H1 (cell line): ENCODE results near the gene AFF1. TPM values are rescaled to one million over a fixed set of nuclear protein-coding genes. Genes with fewer than 3 reads are reported as not detected.

Experiments
- ATF2 ChIP-seq: IDR thresholded peaks from 2 replicates; pipeline ENCODE4 v1.6.1; 2012; ENCODE audit warnings: low read length, inconsistent platforms
- ATF3 ChIP-seq: IDR thresholded peaks from 2 replicates; pipeline ENCODE4 v1.6.1; 2011; ENCODE audit warnings: low read depth, mild to moderate bottlenecking, low read length; ENCODE audit not compliant: insufficient read depth
- CHD7 ChIP-seq: fragments of 300-600 bp; sonication (generic); IDR thresholded peaks from 2 replicates; pipeline ENCODE4 v1.7.1; 2012; ENCODE audit warnings: low read length, moderate library complexity, mild to moderate bottlenecking, inconsistent platforms; ENCODE audit not compliant: insufficient replicate concordance
- GTF2F1 ChIP-seq: IDR thresholded peaks from 2 replicates; pipeline ENCODE4 v1.6.1; 2012; ENCODE audit warnings: low read depth, low read length, improper control_type of control experiment, borderline replicate concordance
- KDM1A ChIP-seq: fragments of 200-600, 300-600 bp; sonication (generic); IDR thresholded peaks from 2 replicates; pipeline ENCODE4 v1.7.1; 2016; ENCODE audit warnings: mild to moderate bottlenecking, low read length, borderline replicate concordance
- KDM5A ChIP-seq: fragments of 200-600 bp; IDR thresholded peaks from 2 replicates; pipeline ENCODE4 v1.7.1; 2012; ENCODE audit warnings: mild to moderate bottlenecking, low read length, inconsistent platforms, mixed read lengths
- MAFK ChIP-seq: IDR thresholded peaks from 2 replicates; pipeline ENCODE4 v1.6.1; 2012; ENCODE audit warnings: low read depth, mild to moderate bottlenecking, improper control_type of control experiment, low read length
- PHF8 ChIP-seq: fragments of 200-600 bp; sonication (generic); conservative IDR thresholded peaks from 2 replicates; pipeline ENCODE4 v1.7.1; 2012; ENCODE audit warnings: low read depth, mild to moderate bottlenecking, inconsistent platforms, low read length, moderate library complexity
- RFX5 ChIP-seq: IDR thresholded peaks from 2 replicates; pipeline ENCODE4 v1.6.1; 2011; ENCODE audit warnings: low read depth, low read length, improper control_type of control experiment, borderline replicate concordance
- TAF1 ChIP-seq: IDR thresholded peaks from 2 replicates; pipeline ENCODE4 v1.6.1; 2011; ENCODE audit warnings: mild to moderate bottlenecking, low read depth, low read length
- polyA plus RNA-seq, 7 experiments: library from polyadenylated mRNA; depleted of rRNA in 3 of 7; stranded (reverse) in 5 of 7; unstranded in 2 of 7; fragments of >200 nt in 5 of 7; fragments of 200-250 nt in 2 of 7; gene quantifications; 1 replicate in 5 of 7; 2 replicates in 1 of 7; 4 replicates in 1 of 7; pipeline versions ENCODE4 v1.2.1 to v1.2.3, GENCODE V29; 2011 to 2013; ENCODE audit warnings: missing spikeins in 2 of 7, mixed read lengths in 2 of 7
- total RNA-seq: library from RNA; stranded (reverse); fragmentation: NEBNext Ultra II Directional; extraction: Animal tissue kit (Norgen Biotek cat#: 25700); gene quantifications from 2 replicates; pipeline ENCODE4 v1.2.1, GENCODE V29; 2021

AFF1 gene
- total and polyA plus RNA-seq, 2 of the 8 experiments (the other 6 are each of a cell fraction or from before 2014, with no cell fraction given): 14.8 to 85.5 TPM

- TF ChIP-seq CHD7: no peak
- TF ChIP-seq KDM1A: no peak
- TF ChIP-seq MAFK: no peak
- no peak for TF ChIP-seq GTF2F1
- TF ChIP-seq KDM5A: no peak
- TF ChIP-seq PHF8: no peak
- no peak for TF ChIP-seq ATF2
- TF ChIP-seq RFX5: no peak
- TF ChIP-seq ATF3: no peak
- TF ChIP-seq TAF1: no peak
These were observed 136.6 kb downstream of the AFF1 start (continued) for GRCh38 chr4:87071401-87071800.
